Measurements from ENCODE around the gene IRF2BPL. TPM values are rescaled to one million over a fixed set of nuclear protein-coding genes. Genes with fewer than 3 reads are reported as not detected.

Gene IRF2BPL
- total RNA-seq, 6 experiments from 2014 or later: 11.7 to 18.1 (median 13.7) TPM

DNA sequence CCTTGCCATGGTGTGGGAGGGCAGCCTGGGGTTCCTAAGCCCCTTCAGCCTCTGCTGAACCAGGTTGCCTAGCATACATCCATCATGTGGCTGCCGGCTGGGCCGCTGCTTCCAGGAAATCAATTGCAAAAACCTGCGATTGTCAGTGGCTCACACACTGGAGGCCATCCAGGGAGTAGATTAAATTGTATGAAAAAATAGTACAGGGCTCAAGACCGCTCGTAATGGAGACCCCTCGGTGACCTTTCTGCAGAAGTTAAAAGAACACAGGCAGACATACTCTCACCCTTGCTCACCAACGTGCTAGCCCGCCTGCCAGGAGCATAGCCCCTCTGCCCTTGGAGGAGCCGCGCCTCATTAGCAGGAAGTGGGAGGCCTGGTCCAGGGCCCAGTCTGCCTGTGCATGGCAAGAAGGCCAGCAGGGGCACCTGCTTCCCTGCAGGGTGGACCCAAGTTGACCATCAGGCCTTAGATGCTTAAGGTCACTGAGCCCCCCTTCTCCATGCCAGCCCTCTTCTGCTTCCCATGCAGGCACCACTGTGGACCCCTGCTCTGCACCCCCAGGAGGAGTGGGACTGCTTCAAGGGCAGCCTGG is 38.2 kb upstream of the IRF2BPL start:
- TF ChIP-seq CTCF (IDR thresholded peaks at IDR 0.05): no peak
- Histone ChIP-seq H3K36me3 (no peaks in the 10 kb centered on the region), H3K27ac (no peak overlapping the region), H3K4me3 (no peak overlapping the region), H3K27me3 (no peaks in the 10 kb centered on the region), H3K4me1 (peaks cover 0 to 10% (median 1%) of the 10 kb centered on the region in 4 donors), H3K9me3 (no peaks in the 10 kb centered on the region)
- DNase-seq (no peak), ATAC-seq (no peak)
- WGBS (ENCODE audit: insufficient coverage, low coverage, low lambda C conversion rate, missing lambda C conversion rate): 55% methylated on average over 4 of the region's 10 CpGs
- intact Hi-C loops (cut with DNase I): loop anchor here (5.0 to 10.0 kb wide), 4 partner anchors 152 to 189 kb away; no protein-coding TSS in a partner anchor

GRCh38 chr14:77065851-77066577 is 37.5 kb upstream of the IRF2BPL start:
- intact Hi-C loops (cut with DNase I): loop anchor here (5.0 to 10.0 kb wide), 4 partner anchors 151 to 189 kb away; no protein-coding TSS in a partner anchor
- Histone ChIP-seq H3K4me3 (no peak overlapping the region), H3K27ac (no peak overlapping the region), H3K27me3 (no peaks in the 10 kb centered on the region), H3K36me3 (no peaks in the 10 kb centered on the region), H3K9me3 (no peaks in the 10 kb centered on the region), H3K4me1 (peaks cover 0 to 10% (median 0%) of the 10 kb centered on the region in 4 donors)
- no peak for ATAC-seq
- DNase-seq: no peak
- TF ChIP-seq POLR2A (IDR thresholded peaks at IDR 0.05): no peak
- TF ChIP-seq CTCF (IDR thresholded peaks at IDR 0.05): no peak
- 48% methylated on average over 4 of the region's 6 CpGs for WGBS (ENCODE audit: insufficient coverage, low coverage, low lambda C conversion rate, missing lambda C conversion rate)

GRCh38 chr14:77064521-77065178 is 36.1 kb upstream of the IRF2BPL start:
- peaks cover 0 to 6% (median 0%) of the 10 kb centered on the region in 4 donors for H3K4me1 ChIP-seq
- H3K27me3 ChIP-seq: no peaks in the 10 kb centered on the region
- no peak for DNase-seq
- 54% methylated on average over 3 of the region's 8 CpGs for WGBS (ENCODE audit: insufficient coverage, low coverage, low lambda C conversion rate, missing lambda C conversion rate)
- H3K27ac ChIP-seq: no peak overlapping the region
- TF ChIP-seq POLR2A (IDR thresholded peaks at IDR 0.05) (no peak), CTCF (IDR thresholded peaks at IDR 0.05) (no peak)
- no peaks in the 10 kb centered on the region for H3K36me3 ChIP-seq
- H3K4me3 ChIP-seq: no peak overlapping the region
- intact Hi-C loops (cut with DNase I): loop anchor here (5.0 to 10.0 kb wide), 4 partner anchors 150 to 187 kb away; no protein-coding TSS in a partner anchor
- ATAC-seq: no peak
- no peaks in the 10 kb centered on the region for H3K9me3 ChIP-seq

GRCh38 chr14:77063571-77064171 is 35.2 kb upstream of the IRF2BPL start:
- Histone ChIP-seq H3K36me3 (no peaks in the 10 kb centered on the region), H3K4me1 (peaks cover 0 to 6% (median 0%) of the 10 kb centered on the region in 4 donors), H3K4me3 (no peak overlapping the region), H3K9me3 (no peaks in the 10 kb centered on the region), H3K27me3 (no peaks in the 10 kb centered on the region), H3K27ac (no peak overlapping the region)
- ATAC-seq (no peak), DNase-seq (no peak)
- intact Hi-C loops (cut with DNase I): loop anchor here in 1 of 2 donors (10.0 kb wide), 2 partner anchors 149 to 179 kb away; no protein-coding TSS in a partner anchor
- TF ChIP-seq CTCF (IDR thresholded peaks at IDR 0.05) (no peak), POLR2A (IDR thresholded peaks at IDR 0.05) (no peak)
- WGBS (ENCODE audit: insufficient coverage, low coverage, low lambda C conversion rate, missing lambda C conversion rate): 60% methylated on average over 7 of the region's 10 CpGs
